GM19351 (cell line): Measurements from ENCODE around the gene CAPN6.

Experiments used
- ATAC-seq: cut with Tn5 transposase; IDR thresholded peaks from one replicate; pipeline ENCODE4 v1.9.1; 2021; ENCODE audit warnings: mild to moderate bottlenecking, moderate library complexity; ENCODE audit not compliant: unreplicated experiment

Gene CAPN6

DNA sequence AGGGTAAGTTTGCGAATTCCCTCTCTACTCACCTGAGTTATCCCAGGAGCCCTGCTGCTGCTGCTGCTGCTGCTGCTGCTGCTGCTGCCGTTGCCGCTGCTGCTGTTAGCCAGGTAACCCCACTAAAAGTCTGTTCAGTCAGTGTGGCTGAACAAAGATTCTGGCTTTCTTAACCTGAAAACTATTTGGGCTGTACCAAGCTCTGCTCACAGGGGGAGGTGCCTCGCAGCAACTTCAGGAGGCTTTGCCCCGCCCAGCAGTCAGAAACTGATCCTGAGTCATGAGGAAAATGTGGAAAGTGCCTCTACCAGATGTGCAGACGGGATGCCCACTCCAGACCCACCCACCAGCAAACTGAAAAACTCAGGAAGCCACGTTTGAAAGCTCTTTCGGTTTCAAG lies at the start of gene CAPN6:
Gene CAPN6, minus strand, starts transcription at position 145 of the 400 bp plus-strand sequence. CDS start 6,547 bp downstream, outside the sequence.
- no peak for ATAC-seq

DNA sequence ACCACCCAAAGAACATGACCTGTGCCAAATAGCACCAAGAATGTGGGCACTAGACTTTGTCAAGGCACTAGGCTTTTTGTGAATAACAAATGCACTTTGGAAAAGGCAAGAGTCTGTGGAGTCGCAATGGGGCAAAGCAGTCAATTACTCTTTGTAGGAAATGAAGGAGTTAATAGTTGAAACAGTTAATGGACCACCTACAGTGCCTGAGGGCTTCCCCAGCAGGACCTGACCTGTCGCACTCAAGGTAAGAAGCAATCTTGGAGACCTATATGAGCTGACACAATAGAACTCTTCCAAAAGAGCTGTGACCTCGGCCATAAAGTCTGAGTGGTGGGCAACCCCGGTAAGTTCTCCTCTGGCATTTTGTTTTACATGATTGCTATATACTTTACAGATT lies 49.2 kb upstream of the CAPN6 start:
- no peak for ATAC-seq

DNA sequence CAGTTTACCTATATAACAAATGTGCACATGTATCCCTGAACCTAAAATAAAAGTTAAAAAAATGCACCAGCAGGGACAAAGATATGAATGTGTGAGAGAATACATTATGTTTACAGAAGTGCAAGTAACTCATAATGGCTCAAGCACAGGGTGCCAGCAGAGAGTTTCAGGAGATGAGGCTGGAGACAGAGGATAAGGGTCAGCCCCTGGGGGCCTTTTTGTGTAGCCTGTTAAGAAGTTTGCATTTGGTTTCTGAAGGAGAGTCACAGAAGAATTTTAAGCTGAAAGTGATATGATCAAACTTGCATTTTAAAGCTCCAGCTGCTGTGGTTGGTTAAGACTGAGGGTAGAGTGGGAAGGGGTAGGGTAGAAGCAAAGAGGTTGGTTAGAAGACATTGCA lies 48.6 kb upstream of the CAPN6 start:
- ATAC-seq: no peak

DNA sequence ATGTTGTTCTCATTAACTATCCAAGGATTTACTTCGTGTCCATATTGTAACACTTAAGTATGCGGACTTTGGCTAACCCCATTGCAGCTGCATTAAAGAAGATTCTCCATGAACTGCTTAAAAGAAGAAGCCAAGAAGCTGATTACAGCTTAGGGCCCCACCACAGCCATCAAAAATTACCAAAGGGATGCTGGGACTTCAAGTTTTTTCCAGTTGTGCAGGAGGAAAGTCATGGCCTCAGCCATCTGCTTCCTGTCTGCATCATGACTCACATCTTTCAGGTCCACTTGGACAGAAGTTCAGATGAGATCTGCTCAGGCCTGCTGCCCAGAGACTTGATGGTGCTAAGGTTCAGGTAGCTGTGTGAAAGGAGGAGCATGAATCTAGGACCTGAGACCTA lies 38.8 kb upstream of the CAPN6 start:
- no peak for ATAC-seq

DNA sequence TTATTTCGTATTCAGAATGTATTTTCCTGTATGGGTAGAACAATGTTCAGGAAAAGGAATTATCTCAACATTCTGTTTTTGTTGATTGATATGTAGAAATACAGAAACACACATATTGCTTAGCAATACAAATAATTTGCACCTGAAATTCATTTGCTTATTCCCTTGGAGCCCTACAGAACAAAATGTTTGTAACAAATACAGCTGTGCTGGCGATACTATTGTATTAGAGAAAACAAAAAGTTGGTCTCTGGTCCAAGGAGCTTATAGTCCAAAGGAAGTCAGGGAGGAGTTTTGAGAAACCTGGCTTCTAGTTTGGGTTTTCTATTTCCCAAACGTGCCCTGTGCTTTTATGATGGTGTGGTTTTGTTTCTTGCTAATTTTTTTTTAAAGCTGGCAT lies 37.8 kb upstream of the CAPN6 start:
- no peak for ATAC-seq

DNA sequence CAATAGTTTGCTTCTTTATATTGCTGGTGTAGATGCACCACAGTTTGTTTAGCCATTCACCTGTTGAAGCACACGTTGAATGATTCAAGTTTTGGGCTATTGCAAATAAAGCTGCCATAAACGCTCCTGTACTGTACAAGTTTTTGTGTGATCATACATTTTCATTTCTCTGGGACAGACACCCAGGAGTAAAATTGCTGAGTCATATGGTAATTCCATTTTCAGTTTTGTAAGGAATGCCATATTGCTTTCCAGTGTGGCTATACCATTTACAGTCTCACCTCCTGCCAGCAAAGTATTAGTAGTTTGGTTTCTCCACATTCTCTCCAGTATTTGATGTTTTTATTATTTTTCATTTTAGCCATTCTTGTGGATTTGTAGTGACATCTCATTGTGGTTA lies 32.0 kb upstream of the CAPN6 start:
- ATAC-seq: no peak

- no peak for ATAC-seq
Observed at GRCh38 chrX:111288841-111289240, 18.6 kb upstream of the CAPN6 start.

GRCh38 chrX:111284631-111285293 lies 14.5 kb upstream of the CAPN6 start:
- ATAC-seq: no peak

DNA sequence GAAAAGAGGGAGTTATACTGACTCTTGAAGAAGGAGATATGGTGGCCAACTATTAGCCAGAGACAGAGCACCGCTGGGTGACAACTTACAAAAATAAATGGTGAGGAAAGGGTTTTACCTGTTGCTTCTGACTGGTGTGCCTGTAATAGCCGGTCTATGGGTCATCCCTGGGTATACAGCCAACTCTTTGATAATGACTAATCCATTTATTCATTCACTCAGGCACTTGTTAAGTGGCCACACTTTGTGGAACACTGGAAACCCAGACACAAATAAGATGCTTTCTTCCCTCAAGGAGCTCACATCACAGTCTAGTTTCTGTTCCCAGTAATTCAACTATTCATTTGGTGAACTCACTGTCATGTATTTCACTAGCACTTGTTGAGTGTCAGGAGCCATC lies 13.2 kb upstream of the CAPN6 start:
- no peak for ATAC-seq

- ATAC-seq: no peak
Observed at GRCh38 chrX:111282991-111283390, 12.7 kb upstream of the CAPN6 start.

DNA sequence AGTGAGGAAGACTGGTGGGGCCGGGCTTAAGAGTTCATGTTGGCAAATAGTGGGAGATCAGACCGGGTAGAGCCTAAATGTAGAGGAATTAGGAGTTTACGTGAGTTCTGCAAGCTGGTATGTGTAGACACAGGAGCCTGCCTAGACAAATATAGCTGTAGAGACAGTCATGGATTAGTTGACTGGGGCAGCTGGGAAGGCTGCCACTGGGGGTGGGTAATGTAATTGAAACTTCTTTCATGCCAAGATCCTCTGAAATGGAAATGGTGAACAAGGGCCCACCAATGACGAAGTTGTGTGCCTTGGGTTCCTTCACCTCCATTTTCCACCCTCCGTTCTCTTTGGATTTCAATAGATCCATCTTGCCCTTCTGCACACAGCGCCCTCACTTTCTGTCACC lies 11.9 kb upstream of the CAPN6 start:
- ATAC-seq: no peak

DNA sequence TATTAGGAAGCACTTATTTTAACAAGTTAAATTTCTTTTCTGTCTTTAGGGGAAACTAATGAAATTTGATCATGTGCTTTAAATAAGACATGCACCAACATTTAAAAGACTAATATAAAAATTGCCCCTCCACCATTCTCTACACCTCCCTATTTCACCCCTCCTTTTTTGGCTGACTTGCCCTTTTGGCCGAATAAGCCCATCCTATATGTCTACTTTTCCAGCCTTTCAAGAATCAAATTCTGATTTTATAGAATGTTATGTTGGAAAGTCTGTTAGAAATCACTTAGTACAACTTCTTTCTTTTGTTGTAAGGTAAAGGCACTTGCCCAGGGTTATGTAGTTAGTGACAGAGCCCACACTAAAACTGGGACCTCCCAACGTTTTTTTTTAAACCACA lies 1.8 kb downstream of the CAPN6 start:
- ATAC-seq: no peak

DNA sequence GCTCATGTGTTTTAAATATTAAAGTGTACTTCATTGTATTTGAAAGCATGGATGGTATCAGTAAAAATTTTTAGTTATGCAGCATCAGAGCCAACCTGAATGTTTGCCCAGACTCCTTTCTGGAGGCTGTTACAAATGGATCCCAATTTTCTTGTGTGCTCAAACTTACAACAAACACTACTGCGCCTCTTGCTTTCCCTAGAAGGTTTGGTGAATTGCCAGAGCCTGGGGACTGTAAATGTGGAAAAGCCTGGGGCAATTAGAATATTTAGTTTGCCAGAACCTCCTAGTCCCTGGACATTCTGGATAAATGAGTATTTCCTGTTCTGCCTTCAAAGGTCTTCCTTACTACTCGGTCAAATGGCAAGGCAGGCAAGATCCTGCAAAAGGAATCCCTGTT lies 4.8 kb downstream of the CAPN6 start:
- no peak for ATAC-seq

DNA sequence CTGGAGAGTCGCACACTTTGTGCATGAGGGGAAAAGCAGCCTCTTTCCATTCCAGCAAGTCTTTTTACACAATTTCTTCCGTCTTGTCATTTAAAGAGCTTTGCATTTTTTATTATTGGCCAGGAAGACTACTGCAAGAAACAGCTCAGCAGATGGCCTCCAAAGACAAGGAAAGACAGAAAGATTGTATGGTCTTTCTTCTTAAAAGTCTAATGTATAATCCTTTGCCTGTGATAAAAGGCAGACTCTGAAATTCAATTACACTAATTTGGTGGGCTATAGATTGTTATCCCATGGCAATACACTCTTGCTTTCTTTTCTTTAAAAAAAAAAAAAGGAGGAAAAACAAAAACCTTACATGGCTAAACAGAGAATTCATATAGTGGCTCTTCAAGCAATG lies 5.9 kb downstream of the CAPN6 start:
- ATAC-seq: no peak

DNA sequence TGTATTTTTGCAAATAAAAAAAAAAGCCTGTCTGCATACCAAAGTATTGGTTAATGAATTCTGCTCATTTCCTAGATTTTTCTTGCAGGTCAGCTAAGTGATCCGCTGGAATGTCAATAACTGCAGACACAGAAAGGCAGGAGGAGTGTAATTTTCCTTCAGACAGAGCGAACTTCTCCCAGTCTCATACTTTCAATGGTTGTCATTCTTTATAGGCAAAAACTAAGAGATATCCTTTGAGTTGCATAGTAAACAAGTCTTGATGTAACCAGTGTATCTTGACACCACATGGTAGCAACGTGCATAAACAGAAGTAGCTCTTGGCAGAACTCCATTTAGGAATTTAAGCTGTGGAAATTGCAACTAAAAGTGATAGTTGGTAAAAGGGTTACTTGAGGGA lies 8.2 kb downstream of the CAPN6 start:
- ATAC-seq: no peak

GRCh38 chrX:111260451-111260850 lies 9.8 kb downstream of the CAPN6 start:
- no peak for ATAC-seq

GRCh38 chrX:111259559-111259958 lies 10.7 kb downstream of the CAPN6 start:
- ATAC-seq: no peak

GRCh38 chrX:111257733-111258132 lies 12.6 kb downstream of the CAPN6 start:
- ATAC-seq: no peak

GRCh38 chrX:111254896-111255693 lies 15.2 kb downstream of the CAPN6 start:
- ATAC-seq: no peak

GRCh38 chrX:111244235-111244750 lies 26.0 kb downstream of the CAPN6 start:
- ATAC-seq: no peak

- no peak for ATAC-seq
Observed at GRCh38 chrX:111216293-111216801, 53.9 kb downstream of the CAPN6 start.

DNA sequence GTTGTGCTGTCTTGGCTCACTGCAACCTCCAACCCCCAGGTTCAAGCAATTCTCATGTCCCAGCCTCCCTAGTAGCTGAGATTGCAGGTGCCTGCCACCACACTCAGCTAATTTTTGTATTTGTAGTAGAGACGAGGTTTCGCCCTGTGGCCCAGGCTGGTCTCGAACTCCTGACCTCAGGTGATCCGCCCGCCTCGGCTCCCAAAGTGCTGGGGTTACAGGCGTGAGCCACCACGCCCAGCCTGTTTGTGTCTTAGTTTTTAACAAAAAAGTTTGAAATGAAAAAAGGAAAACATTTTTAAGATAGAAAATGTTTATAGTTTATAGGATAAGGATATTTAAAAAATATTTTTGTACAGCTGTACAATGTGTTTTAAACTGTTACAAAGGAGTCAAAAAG lies 62.4 kb downstream of the CAPN6 start:
- ATAC-seq: no peak
